ENCODE data around the gene CEP43. TPM values are rescaled to one million over a fixed set of nuclear protein-coding genes. Genes with fewer than 3 reads are reported as not detected.

CEP43 gene
- total RNA-seq, 2 experiments from 2014 or later = 34.3 to 41.2 TPM

DNA sequence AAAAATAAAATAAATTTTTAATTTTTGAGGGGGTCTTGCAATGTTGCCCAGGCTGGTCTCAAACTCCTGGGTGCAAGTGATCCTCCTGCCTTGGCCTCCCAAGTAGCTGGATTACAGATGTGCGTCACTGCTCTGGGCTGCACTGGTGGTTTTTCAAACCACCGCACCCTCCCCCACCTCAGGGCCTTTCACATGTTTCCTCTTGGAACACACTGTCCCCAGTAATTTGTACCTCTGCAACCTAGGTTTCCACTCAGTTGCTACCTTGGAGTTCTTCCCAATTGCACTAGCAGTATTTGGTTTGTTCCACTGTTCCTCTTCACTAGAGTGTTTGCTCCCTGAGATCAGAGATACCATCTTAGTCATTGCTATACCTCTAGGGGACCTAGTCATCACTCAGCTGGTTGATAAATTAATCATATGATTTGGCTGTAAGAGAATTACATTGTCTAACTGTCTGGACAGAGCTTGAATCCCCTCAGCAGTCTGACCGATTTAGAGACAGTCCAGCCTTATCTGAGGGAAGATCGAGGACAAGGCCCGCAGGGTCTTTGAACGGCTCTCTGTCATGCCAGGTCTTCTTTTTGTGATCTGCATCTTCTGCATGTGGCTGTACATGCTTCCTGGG is 32.0 kb downstream of the CEP43 start:
- H3K36me3 ChIP-seq (ENCODE audit: insufficient read depth, low read length) = peaks cover 90% of the 10 kb centered on the region
- no TSS peak for BruUV-seq (replicated peaks)

GRCh38 chr6:167034056-167034455 is 34.9 kb downstream of the CEP43 start:
- no peaks in the 10 kb centered on the region for H4K20me1 ChIP-seq (ENCODE audit: insufficient read depth, low read length)
- H2AFZ ChIP-seq (ENCODE audit: low read length) = no peak overlapping the region
- no peaks in the 10 kb centered on the region for H3K79me2 ChIP-seq (ENCODE audit: insufficient read depth, low read depth, low read length)
- intact Hi-C loops (cut with micrococcal nuclease; ENCODE audit: unreplicated experiment) = no loop called here
- peaks cover 90% of the 10 kb centered on the region for H3K36me3 ChIP-seq (ENCODE audit: insufficient read depth, low read length)
- POLR2A ChIA-PET = interaction anchor here (0.6 to 2.7 kb wide), 3 partner anchors 9 to 23 kb away, joined by 3 to 7 read pairs (median 4); no protein-coding TSS in a partner anchor
- CTCF ChIA-PET (ENCODE audit: unreplicated experiment) = no interaction called here
- DNase-seq (ENCODE audit: low spot score) = no peak
- TF ChIP-seq, protein P1, sequence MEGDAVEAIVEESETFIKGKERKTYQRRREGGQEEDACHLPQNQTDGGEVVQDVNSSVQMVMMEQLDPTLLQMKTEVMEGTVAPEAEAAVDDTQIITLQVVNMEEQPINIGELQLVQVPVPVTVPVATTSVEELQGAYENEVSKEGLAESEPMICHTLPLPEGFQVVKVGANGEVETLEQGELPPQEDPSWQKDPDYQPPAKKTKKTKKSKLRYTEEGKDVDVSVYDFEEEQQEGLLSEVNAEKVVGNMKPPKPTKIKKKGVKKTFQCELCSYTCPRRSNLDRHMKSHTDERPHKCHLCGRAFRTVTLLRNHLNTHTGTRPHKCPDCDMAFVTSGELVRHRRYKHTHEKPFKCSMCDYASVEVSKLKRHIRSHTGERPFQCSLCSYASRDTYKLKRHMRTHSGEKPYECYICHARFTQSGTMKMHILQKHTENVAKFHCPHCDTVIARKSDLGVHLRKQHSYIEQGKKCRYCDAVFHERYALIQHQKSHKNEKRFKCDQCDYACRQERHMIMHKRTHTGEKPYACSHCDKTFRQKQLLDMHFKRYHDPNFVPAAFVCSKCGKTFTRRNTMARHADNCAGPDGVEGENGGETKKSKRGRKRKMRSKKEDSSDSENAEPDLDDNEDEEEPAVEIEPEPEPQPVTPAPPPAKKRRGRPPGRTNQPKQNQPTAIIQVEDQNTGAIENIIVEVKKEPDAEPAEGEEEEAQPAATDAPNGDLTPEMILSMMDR (conservative IDR thresholded peaks at IDR 0.05; ENCODE audit: low read length) = no peak
- TF ChIP-seq EZH2phosphoT487 (IDR thresholded peaks at IDR 0.05; ENCODE audit: borderline replicate concordance, low read depth, low read length) = no peak
- no TSS peak for BruUV-seq (replicated peaks)
- H3K9me2 ChIP-seq (ENCODE audit: insufficient read depth, low read length) = no peaks in the 10 kb centered on the region
- no peaks in the 10 kb centered on the region for H3K4me1 ChIP-seq (ENCODE audit: insufficient read depth, low read length, poor library complexity, severe bottlenecking)
- no peak overlapping the region for H3K4me2 ChIP-seq (ENCODE audit: low read length)
- no peak overlapping the region for H3K27ac ChIP-seq (ENCODE audit: low read depth, low read length, poor library complexity, severe bottlenecking)
- H3K4me3 ChIP-seq (ENCODE audit: low read depth, low read length, poor library complexity, severe bottlenecking) = no peak overlapping the region
- no peaks in the 10 kb centered on the region for H3K9me3 ChIP-seq (ENCODE audit: low read length)

More for the DNA sequence above, 32.0 kb downstream of the CEP43 start:
- Histone ChIP-seq H3K4me2 (ENCODE audit: low read length) (no peak overlapping the region), H2AFZ (ENCODE audit: low read length) (no peak overlapping the region), H3K9me2 (ENCODE audit: insufficient read depth, low read length) (no peaks in the 10 kb centered on the region), H3K9me3 (ENCODE audit: low read length) (no peaks in the 10 kb centered on the region), H3K27ac (ENCODE audit: low read depth, low read length, poor library complexity, severe bottlenecking) (no peak overlapping the region), H4K20me1 (ENCODE audit: insufficient read depth, low read length) (no peaks in the 10 kb centered on the region), H3K4me3 (ENCODE audit: low read depth, low read length, poor library complexity, severe bottlenecking) (no peak overlapping the region), H3K79me2 (ENCODE audit: insufficient read depth, low read depth, low read length) (no peaks in the 10 kb centered on the region), H3K4me1 (ENCODE audit: insufficient read depth, low read length, poor library complexity, severe bottlenecking) (peaks cover 5% of the 10 kb centered on the region)
- POLR2A ChIA-PET = no interaction called here
- DNase-seq (ENCODE audit: low spot score) = no peak
- intact Hi-C loops (cut with micrococcal nuclease; ENCODE audit: unreplicated experiment) = no loop called here
- TF ChIP-seq, protein P1 (conservative IDR thresholded peaks at IDR 0.05; ENCODE audit: low read length) = no peak
- TF ChIP-seq EZH2phosphoT487 (IDR thresholded peaks at IDR 0.05; ENCODE audit: borderline replicate concordance, low read depth, low read length) = no peak
- CTCF ChIA-PET (ENCODE audit: unreplicated experiment) = no interaction called here

GRCh38 chr6:167037762-167038161 is 38.6 kb downstream of the CEP43 start:
- no TSS peak for BruUV-seq (replicated peaks)
- ChIA-PET CTCF (ENCODE audit: unreplicated experiment) (interaction anchor here (1.4 kb wide), 1 partner anchor 10 kb away, joined by 3 read pairs; no protein-coding TSS in a partner anchor), POLR2A (no interaction called here)
- H3K9me3 ChIP-seq (ENCODE audit: low read length) = no peaks in the 10 kb centered on the region
- no peak overlapping the region for H3K4me2 ChIP-seq (ENCODE audit: low read length)
- H3K4me1 ChIP-seq (ENCODE audit: insufficient read depth, low read length, poor library complexity, severe bottlenecking) = peaks cover 23% of the 10 kb centered on the region
- H3K4me3 ChIP-seq (ENCODE audit: low read depth, low read length, poor library complexity, severe bottlenecking) = no peak overlapping the region
- no peaks in the 10 kb centered on the region for H3K9me2 ChIP-seq (ENCODE audit: insufficient read depth, low read length)
- intact Hi-C loops (cut with micrococcal nuclease; ENCODE audit: unreplicated experiment) = no loop called here
- no peak overlapping the region for H3K27ac ChIP-seq (ENCODE audit: low read depth, low read length, poor library complexity, severe bottlenecking)
- DNase-seq (ENCODE audit: low spot score) = no peak
- no peaks in the 10 kb centered on the region for H3K79me2 ChIP-seq (ENCODE audit: insufficient read depth, low read depth, low read length)
- no peak overlapping the region for H2AFZ ChIP-seq (ENCODE audit: low read length)
- H3K36me3 ChIP-seq (ENCODE audit: insufficient read depth, low read length) = peaks cover 94% of the 10 kb centered on the region
- H4K20me1 ChIP-seq (ENCODE audit: insufficient read depth, low read length) = no peaks in the 10 kb centered on the region
- TF ChIP-seq, protein P1 (conservative IDR thresholded peaks at IDR 0.05; ENCODE audit: low read length) = no peak
- no peak for TF ChIP-seq EZH2phosphoT487 (IDR thresholded peaks at IDR 0.05; ENCODE audit: borderline replicate concordance, low read depth, low read length)

Data from OCI-LY7 (cell line).